Type B pancreatic cell (in vitro differentiated cells): ENCODE results near the gene SUPT4H1. TPM values are rescaled to one million over a fixed set of nuclear protein-coding genes. Genes with fewer than 3 reads are reported as not detected.

Source experiments
- DNase-seq: peaks from one replicate; pipeline ENCODE4 v3.0.0; 2021; ENCODE audit warnings: mixed read lengths; ENCODE audit not compliant: unreplicated experiment; ENCODE audit errors: extremely low spot score
- H3K27ac Mint-ChIP-seq: 2 replicates; pipeline ENCODE4 v1.8.0; 2021; ENCODE audit warnings: mild to moderate bottlenecking, mixed read lengths
- H3K27me3 Mint-ChIP-seq: 2 replicates; pipeline ENCODE4 v1.8.0; 2021; ENCODE audit warnings: mixed read lengths
- H3K36me3 Mint-ChIP-seq: 2 replicates; pipeline ENCODE4 v1.8.0; 2021; ENCODE audit warnings: mixed read lengths
- H3K4me1 Mint-ChIP-seq: one replicate; pipeline ENCODE4 v1.8.0; 2021; ENCODE audit warnings: mixed read lengths; ENCODE audit not compliant: unreplicated experiment
- H3K4me3 Mint-ChIP-seq: 2 replicates; pipeline ENCODE4 v1.8.0; 2021; ENCODE audit warnings: mild to moderate bottlenecking, mixed read lengths
- H3K9me3 Mint-ChIP-seq: 2 replicates; pipeline ENCODE4 v1.8.0; 2021; ENCODE audit warnings: mixed read lengths
- total RNA-seq: library from RNA; stranded (reverse); gene quantifications from 2 replicates; pipeline ENCODE4 v1.2.1, GENCODE V29; 2021; ENCODE audit warnings: low replicate concordance
- TF ChIP-seq, protein P1 (sequence below): fragments of 200-600 bp; sonication (generic); conservative IDR thresholded peaks from 2 replicates; pipeline ENCODE4 v1.5.0; 2021; ENCODE audit warnings: antibody characterized with exemption, mild to moderate bottlenecking

Gene SUPT4H1
- total RNA-seq, 1 donor from 2014 or later, result 82.9 TPM

DNA sequence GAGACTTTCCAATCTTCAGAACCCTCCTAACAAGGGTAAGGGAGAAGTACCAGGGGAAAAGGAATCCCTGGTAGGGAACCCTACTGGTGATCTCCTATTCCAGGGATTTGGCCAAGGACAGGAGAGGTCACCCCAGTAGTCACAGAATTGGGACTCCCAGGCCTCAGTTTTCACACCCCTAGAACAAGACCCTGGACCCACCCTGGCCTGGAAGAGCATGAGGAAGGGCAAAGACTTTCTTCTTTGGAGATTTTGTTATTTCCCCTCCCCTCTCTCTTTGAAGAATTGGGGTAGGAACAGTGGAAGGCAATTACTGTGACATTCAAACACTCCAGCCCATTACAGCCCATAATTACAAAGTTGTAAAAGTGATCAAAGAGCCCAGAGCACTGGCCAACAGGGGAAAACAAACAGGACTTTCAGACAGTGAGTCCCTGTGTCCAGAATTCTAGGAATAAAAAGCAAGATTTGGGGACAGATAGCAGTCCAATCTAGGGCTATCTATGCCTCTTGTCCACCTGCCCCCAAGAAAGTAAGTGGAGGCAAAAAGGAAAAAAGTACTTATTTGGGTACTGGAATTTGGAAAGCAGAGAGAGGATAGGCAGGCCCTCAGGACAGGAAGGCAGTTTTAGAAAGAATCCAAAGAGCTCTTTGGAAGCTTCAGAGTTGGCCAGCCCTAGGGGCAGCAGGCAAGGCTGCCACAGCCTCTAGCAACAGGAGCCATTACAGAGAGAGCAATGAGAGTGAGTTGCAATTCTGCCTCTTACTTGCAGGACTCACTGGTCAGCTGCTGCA is 13.4 kb upstream of the SUPT4H1 start:
- Mint-ChIP-seq H3K4me3 (no peak overlapping the region), H3K9me3 (no peaks in the 10 kb centered on the region), H3K27ac (peak overlapping the region; percentile 77), H3K4me1 (peaks cover 23% of the 10 kb centered on the region), H3K36me3 (peaks cover 7% of the 10 kb centered on the region), H3K27me3 (no peaks in the 10 kb centered on the region)
- no peak for DNase-seq
- TF ChIP-seq, protein P1, sequence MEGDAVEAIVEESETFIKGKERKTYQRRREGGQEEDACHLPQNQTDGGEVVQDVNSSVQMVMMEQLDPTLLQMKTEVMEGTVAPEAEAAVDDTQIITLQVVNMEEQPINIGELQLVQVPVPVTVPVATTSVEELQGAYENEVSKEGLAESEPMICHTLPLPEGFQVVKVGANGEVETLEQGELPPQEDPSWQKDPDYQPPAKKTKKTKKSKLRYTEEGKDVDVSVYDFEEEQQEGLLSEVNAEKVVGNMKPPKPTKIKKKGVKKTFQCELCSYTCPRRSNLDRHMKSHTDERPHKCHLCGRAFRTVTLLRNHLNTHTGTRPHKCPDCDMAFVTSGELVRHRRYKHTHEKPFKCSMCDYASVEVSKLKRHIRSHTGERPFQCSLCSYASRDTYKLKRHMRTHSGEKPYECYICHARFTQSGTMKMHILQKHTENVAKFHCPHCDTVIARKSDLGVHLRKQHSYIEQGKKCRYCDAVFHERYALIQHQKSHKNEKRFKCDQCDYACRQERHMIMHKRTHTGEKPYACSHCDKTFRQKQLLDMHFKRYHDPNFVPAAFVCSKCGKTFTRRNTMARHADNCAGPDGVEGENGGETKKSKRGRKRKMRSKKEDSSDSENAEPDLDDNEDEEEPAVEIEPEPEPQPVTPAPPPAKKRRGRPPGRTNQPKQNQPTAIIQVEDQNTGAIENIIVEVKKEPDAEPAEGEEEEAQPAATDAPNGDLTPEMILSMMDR, result no peak

DNA sequence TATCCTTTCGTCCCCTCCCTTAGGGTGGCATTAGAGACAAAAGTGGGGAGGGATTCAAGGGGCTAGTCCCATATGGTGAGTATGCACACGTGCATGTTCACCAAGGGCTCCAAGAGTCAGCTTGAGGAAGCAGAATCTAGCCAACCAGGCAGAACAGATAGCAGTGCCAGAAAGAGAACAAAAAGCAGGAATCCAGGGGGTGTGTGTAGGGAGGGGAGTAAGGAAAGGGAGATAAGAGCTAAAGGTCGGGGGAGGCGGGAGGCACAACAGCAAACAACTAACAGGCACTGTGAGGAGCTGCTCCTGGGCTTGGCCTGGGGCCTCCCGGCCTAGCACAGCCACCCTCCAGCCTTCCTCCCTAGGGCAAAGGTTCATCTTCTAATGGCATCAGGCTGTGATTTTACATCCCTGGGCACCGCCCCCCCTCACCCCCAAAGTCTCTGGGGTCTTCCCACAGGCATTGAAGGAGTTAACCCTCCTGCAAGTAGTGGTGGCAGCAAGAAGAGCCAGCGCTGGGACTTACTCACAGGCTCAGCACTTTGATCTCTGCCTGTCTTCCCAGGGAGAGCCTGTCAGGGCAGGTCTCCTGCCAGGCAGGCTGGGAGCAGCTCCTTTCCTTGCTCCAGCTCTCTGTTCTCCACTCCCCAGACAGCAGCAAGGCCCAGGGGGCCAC is 12.4 kb upstream of the SUPT4H1 start:
- peak overlapping the region; percentile 77 for H3K27ac Mint-ChIP-seq
- no peak for DNase-seq
- H3K9me3 Mint-ChIP-seq, result no peaks in the 10 kb centered on the region
- H3K36me3 Mint-ChIP-seq, result peaks cover 3% of the 10 kb centered on the region
- H3K4me3 Mint-ChIP-seq, result peak overlapping the region; percentile 61
- H3K4me1 Mint-ChIP-seq, result peaks cover 19% of the 10 kb centered on the region
- TF ChIP-seq, protein P1, result no peak
- no peaks in the 10 kb centered on the region for H3K27me3 Mint-ChIP-seq

DNA sequence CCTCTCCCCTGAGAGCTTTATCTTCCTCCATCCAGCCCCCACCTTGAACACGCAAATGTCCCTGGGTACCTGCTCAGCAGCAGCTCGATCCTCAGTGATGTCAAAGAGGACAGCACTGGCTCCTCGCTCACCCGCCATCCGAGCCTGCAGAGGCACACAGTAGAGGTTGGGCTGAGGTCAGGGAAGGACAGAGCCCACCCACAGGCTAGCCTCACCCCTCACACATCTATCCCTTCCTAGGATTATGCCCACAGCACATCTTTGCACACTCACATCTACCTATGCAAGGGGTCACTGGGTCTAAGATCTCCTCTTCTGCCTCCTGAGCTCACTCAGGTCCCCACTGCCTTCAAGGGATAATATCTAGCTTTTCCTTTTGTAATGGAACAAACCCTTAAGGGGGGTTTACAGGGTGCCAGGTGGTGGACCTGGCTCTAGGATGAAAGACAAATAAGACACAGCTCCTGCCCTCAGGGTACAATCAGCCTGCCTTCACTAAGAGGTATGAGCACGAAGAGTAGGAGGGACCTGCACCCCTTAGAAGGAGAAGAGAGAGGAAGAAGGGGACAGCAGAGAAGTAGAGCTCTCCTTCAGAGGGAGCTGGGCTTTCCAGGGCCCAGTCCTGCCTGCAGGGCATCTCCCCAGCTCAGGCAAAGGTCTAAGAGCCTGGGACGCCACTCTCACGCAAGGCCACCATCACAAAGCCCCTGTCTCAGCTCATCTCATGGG is 11.6 kb upstream of the SUPT4H1 start:
- H3K36me3 Mint-ChIP-seq, result no peaks in the 10 kb centered on the region

DNA sequence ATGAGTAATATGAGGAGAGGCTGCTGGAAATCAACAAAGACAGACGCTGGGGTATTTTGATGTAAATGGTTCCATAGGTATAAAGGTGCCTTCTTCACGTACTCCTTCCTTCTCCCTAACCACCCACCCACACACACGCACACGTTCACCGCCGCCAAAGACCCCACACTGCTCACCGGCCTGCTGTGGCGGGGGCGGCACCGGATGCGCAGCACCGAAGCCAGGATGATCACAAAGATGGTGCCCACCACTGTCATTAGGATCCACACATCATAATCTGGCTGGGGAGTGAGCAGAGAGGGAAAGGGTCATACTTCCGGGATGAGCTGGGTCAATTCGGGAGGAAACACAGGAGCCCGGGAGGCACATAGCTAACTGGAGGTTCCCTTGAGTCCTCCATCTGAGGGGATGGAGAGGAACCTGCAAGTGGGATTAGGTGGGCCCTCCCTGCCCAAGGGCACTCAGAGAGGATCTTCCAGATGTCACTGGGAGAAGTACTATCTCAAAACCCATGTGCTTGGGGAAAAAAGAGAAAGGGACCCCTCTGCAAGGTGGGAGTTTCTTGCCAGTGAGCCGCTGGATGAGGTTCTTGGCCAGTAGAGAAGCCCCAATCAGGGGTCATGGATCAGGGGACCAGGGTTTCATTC is 10.5 kb upstream of the SUPT4H1 start:
- no peak for DNase-seq
- no peaks in the 10 kb centered on the region for H3K9me3 Mint-ChIP-seq

More for the DNA sequence above, 11.6 kb upstream of the SUPT4H1 start:
- H3K4me1 Mint-ChIP-seq, result peaks cover 16% of the 10 kb centered on the region
- DNase-seq, result no peak
- no peak overlapping the region for H3K27ac Mint-ChIP-seq
- peak overlapping the region; percentile 53 for H3K4me3 Mint-ChIP-seq
- TF ChIP-seq, protein P1, result no peak
- no peaks in the 10 kb centered on the region for H3K27me3 Mint-ChIP-seq
- no peaks in the 10 kb centered on the region for H3K9me3 Mint-ChIP-seq

More for the DNA sequence above, 10.5 kb upstream of the SUPT4H1 start:
- Mint-ChIP-seq H3K27me3 (no peaks in the 10 kb centered on the region), H3K4me3 (no peak overlapping the region), H3K27ac (no peak overlapping the region), H3K36me3 (no peaks in the 10 kb centered on the region), H3K4me1 (peaks cover 16% of the 10 kb centered on the region)
- TF ChIP-seq, protein P1, result no peak
